Liver (tissue), 9 donors: ENCODE data around the gene SPN. TPM values are rescaled to one million over a fixed set of nuclear protein-coding genes. Genes with fewer than 3 reads are reported as not detected.

Source experiments
- DNase-seq: peaks from one replicate; pipeline ENCODE4 v3.0.0-alpha.2; 2017; ENCODE audit warnings: low spot score
- H3K27ac ChIP-seq, 2 donors: one replicate each; pipeline ENCODE4 v1.7.0; 2013; ENCODE audit warnings: inconsistent platforms in 2 of 2, low read length in 2 of 2, control low read depth in 1 of 2, low read depth in 1 of 2, mild to moderate bottlenecking in 1 of 2
- H3K27me3 ChIP-seq, 4 donors: one replicate each; pipeline versions ENCODE4 v1.6.1 to v1.7.0; 2013; ENCODE audit warnings: low read length in 3 of 4, inconsistent platforms in 1 of 4, mild to moderate bottlenecking in 1 of 4, moderate library complexity in 1 of 4; ENCODE audit not compliant: control insufficient read depth in 4 of 4, insufficient read depth in 4 of 4
- H3K36me3 ChIP-seq, 4 donors: one replicate each; pipeline versions ENCODE4 v1.6.1 to v1.7.0; 2013; ENCODE audit warnings: low read length in 3 of 4, mild to moderate bottlenecking in 3 of 4, low read depth in 1 of 4, moderate library complexity in 1 of 4; ENCODE audit not compliant: control insufficient read depth in 4 of 4, insufficient read depth in 3 of 4
- H3K4me1 ChIP-seq, 4 donors: one replicate each; pipeline versions ENCODE4 v1.6.1 to v1.7.0; 2013; ENCODE audit warnings: low read length in 3 of 4, mild to moderate bottlenecking in 3 of 4, moderate library complexity in 1 of 4; ENCODE audit not compliant: control insufficient read depth in 4 of 4, insufficient read depth in 4 of 4
- H3K4me3 ChIP-seq, 3 donors: one replicate each; pipeline versions ENCODE4 v1.6.1 to v1.7.0; 2013; ENCODE audit warnings: low read length in 3 of 3, control low read depth in 1 of 3, low read depth in 1 of 3, mild to moderate bottlenecking in 1 of 3
- H3K9ac ChIP-seq, 2 donors: one replicate each; pipeline ENCODE4 v1.7.0; 2013; ENCODE audit warnings: low read length in 2 of 2, mild to moderate bottlenecking in 2 of 2, moderate library complexity in 2 of 2, control low read depth in 1 of 2, low read depth in 1 of 2
- H3K9me3 ChIP-seq, 4 donors: one replicate each; pipeline versions ENCODE4 v1.6.1 to v1.7.0; 2013; ENCODE audit warnings: low read length in 3 of 4; ENCODE audit not compliant: control insufficient read depth in 4 of 4
- EGR1 ChIP-seq, 2 donors: IDR thresholded peaks; 2 replicates each; pipeline ENCODE4 v1.6.1; 2016 to 2018; ENCODE audit warnings: antibody characterized with exemption in 2 of 2, low read depth in 2 of 2
- FOXA1 ChIP-seq: IDR thresholded peaks from 2 replicates; pipeline ENCODE4 v1.6.1; 2016; ENCODE audit warnings: antibody characterized with exemption
- FOXA2 ChIP-seq: IDR thresholded peaks from 2 replicates; pipeline ENCODE4 v1.6.1; 2016; ENCODE audit warnings: antibody characterized with exemption
- GABPA ChIP-seq, 2 donors: IDR thresholded peaks in 1 of 2; conservative IDR thresholded peaks in 1 of 2; 2 replicates each; pipeline ENCODE4 v1.6.1; 2016; ENCODE audit warnings: antibody characterized with exemption in 2 of 2, mild to moderate bottlenecking in 1 of 2, moderate library complexity in 1 of 2
- HNF4A ChIP-seq, 2 donors: conservative IDR thresholded peaks; 2 replicates each; pipeline ENCODE4 v1.6.1; 2016; ENCODE audit warnings: antibody characterized with exemption in 2 of 2, mild to moderate bottlenecking in 2 of 2
- HNF4G ChIP-seq: IDR thresholded peaks from 2 replicates; pipeline ENCODE4 v1.6.1; 2016; ENCODE audit warnings: antibody characterized with exemption
- NR2F2 ChIP-seq: IDR thresholded peaks from 2 replicates; pipeline ENCODE4 v1.6.1; 2016; ENCODE audit warnings: antibody characterized with exemption
- RAD21 ChIP-seq, 2 donors: IDR thresholded peaks; 2 replicates each; pipeline ENCODE4 v1.6.1; 2016; ENCODE audit warnings: antibody characterized with exemption in 2 of 2, mild to moderate bottlenecking in 2 of 2
- RXRA ChIP-seq, 2 donors: IDR thresholded peaks; 2 replicates each; pipeline ENCODE4 v1.6.1; 2017 to 2018; ENCODE audit warnings: antibody characterized with exemption in 2 of 2, mild to moderate bottlenecking in 1 of 2
- SP1 ChIP-seq: IDR thresholded peaks from 2 replicates; pipeline ENCODE4 v1.6.1; 2018; ENCODE audit warnings: antibody characterized with exemption, mild to moderate bottlenecking
- TAF1 ChIP-seq: conservative IDR thresholded peaks from 2 replicates; pipeline ENCODE4 v1.6.1; 2016; ENCODE audit warnings: antibody characterized with exemption, mild to moderate bottlenecking
- YY1 ChIP-seq: IDR thresholded peaks from 2 replicates; pipeline ENCODE4 v1.6.1; 2016; ENCODE audit warnings: antibody characterized with exemption, mild to moderate bottlenecking
- WGBS: extraction: QIAGEN DNeasy Blood & Tissue Kit; methylation state at CpG from one replicate; pipeline ENCODE4 v1.1.7; 2013; 5-methylcytosine and 5-hydroxymethylcytosine counted together
- polyA plus RNA-seq, 2 donors: library from polyadenylated mRNA; stranded (reverse) in 1 of 2; unstranded in 1 of 2; fragments of 200-250 nt in 1 of 2; fragments of >200 nt in 1 of 2; fragmentation: Nextera tagmentation in 1 of 2; extraction: Ambion mirVana in 1 of 2; gene quantifications; one replicate each; pipeline versions ENCODE4 v1.2.1 to v1.2.3, GENCODE V29; 2013 to 2015
- total RNA-seq, 2 donors: library from RNA; depleted of rRNA; stranded (reverse); fragments of >200 nt; gene quantifications; one replicate each; pipeline ENCODE4 v1.2.3, GENCODE V29; 2014
- TF ChIP-seq, protein P1 (sequence below): fragments of 150-350 bp; IDR thresholded peaks from 2 replicates; pipeline ENCODE4 v1.5.1; 2017; ENCODE audit warnings: improper control_type of control experiment, low read depth, low read length; ENCODE audit not compliant: missing input control
- TF ChIP-seq, protein P2 (sequence below): IDR thresholded peaks from 2 replicates; pipeline ENCODE4 v1.6.1; 2016; ENCODE audit warnings: antibody characterized with exemption
- TF ChIP-seq, protein P3 (sequence below): IDR thresholded peaks from 2 replicates; pipeline ENCODE4 v1.6.1; 2016; ENCODE audit warnings: antibody characterized with exemption
- TF ChIP-seq, protein P4 (sequence below): IDR thresholded peaks from 2 replicates; pipeline ENCODE4 v1.6.1; 2016; ENCODE audit warnings: antibody characterized with exemption
- donor health status: healthy.
- donor health status: healthy.
- donor health status: healthy.
- donor health status: healthy.
- donor health status: healthy.

Gene SPN
- total and polyA plus RNA-seq, 4 donors: 0.85 to 31.2 (median 0.91) TPM

DNA sequence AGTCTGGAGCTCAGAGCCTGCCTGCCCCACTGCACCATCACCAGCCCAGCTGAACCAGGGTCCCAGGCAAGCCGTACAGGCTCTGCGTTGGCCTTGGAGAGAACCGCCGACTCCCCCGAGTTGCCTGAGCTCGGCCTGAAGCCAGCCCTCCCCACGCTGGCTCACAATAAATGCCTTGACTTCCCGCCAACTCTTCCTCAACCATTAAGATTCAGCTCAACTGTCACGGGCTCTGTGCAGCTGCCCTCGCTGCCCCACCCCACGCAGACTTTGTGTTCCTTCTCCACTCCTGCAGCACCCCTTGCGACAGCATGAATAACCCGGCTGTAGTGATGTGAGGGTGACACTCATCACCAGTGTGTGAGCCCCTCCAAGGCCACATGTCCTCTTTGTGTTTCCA lies 11.1 kb downstream of the SPN start:
- no peak for DNase-seq
- H3K9ac ChIP-seq: no peak overlapping the region
- TF ChIP-seq TAF1 (no peak), HNF4G (no peak)
- H3K27ac ChIP-seq: no peak overlapping the region
- peaks cover 0 to 7% (median 5%) of the 10 kb centered on the region in 4 donors for H3K4me1 ChIP-seq
- no peak overlapping the region for H3K4me3 ChIP-seq
- H3K36me3 ChIP-seq: no peaks in the 10 kb centered on the region
- no peaks in the 10 kb centered on the region for H3K9me3 ChIP-seq
- no peaks in the 10 kb centered on the region for H3K27me3 ChIP-seq
- 76% methylated on average over 13 of the region's 13 CpGs for WGBS

- no peak for DNase-seq
- peaks cover 3 to 14% (median 8%) of the 10 kb centered on the region in 4 donors for H3K4me1 ChIP-seq
- no peaks in the 10 kb centered on the region for H3K36me3 ChIP-seq
- H3K9ac ChIP-seq: no peak overlapping the region
- peak in 1 of 2 donors; percentile 23 for TF ChIP-seq RAD21 (IDR thresholded peaks at IDR 0.05)
- TF ChIP-seq NR2F2: no peak
- TF ChIP-seq, protein P1, sequence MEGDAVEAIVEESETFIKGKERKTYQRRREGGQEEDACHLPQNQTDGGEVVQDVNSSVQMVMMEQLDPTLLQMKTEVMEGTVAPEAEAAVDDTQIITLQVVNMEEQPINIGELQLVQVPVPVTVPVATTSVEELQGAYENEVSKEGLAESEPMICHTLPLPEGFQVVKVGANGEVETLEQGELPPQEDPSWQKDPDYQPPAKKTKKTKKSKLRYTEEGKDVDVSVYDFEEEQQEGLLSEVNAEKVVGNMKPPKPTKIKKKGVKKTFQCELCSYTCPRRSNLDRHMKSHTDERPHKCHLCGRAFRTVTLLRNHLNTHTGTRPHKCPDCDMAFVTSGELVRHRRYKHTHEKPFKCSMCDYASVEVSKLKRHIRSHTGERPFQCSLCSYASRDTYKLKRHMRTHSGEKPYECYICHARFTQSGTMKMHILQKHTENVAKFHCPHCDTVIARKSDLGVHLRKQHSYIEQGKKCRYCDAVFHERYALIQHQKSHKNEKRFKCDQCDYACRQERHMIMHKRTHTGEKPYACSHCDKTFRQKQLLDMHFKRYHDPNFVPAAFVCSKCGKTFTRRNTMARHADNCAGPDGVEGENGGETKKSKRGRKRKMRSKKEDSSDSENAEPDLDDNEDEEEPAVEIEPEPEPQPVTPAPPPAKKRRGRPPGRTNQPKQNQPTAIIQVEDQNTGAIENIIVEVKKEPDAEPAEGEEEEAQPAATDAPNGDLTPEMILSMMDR: no peak
- TF ChIP-seq YY1: no peak
- TF ChIP-seq, protein P2, sequence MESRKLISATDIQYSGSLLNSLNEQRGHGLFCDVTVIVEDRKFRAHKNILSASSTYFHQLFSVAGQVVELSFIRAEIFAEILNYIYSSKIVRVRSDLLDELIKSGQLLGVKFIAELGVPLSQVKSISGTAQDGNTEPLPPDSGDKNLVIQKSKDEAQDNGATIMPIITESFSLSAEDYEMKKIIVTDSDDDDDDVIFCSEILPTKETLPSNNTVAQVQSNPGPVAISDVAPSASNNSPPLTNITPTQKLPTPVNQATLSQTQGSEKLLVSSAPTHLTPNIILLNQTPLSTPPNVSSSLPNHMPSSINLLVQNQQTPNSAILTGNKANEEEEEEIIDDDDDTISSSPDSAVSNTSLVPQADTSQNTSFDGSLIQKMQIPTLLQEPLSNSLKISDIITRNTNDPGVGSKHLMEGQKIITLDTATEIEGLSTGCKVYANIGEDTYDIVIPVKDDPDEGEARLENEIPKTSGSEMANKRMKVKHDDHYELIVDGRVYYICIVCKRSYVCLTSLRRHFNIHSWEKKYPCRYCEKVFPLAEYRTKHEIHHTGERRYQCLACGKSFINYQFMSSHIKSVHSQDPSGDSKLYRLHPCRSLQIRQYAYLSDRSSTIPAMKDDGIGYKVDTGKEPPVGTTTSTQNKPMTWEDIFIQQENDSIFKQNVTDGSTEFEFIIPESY: no peak
- no peak for TF ChIP-seq FOXA1
- no peak for TF ChIP-seq RXRA (IDR thresholded peaks at IDR 0.05)
- H3K27me3 ChIP-seq: no peaks in the 10 kb centered on the region
- H3K4me3 ChIP-seq: no peak overlapping the region
- H3K27ac ChIP-seq: no peak overlapping the region
- 54% methylated on average over 3 of the region's 3 CpGs for WGBS
- H3K9me3 ChIP-seq: no peaks in the 10 kb centered on the region
These were observed 13.0 kb downstream of the SPN start for GRCh38 chr16:29675811-29676643.

DNA sequence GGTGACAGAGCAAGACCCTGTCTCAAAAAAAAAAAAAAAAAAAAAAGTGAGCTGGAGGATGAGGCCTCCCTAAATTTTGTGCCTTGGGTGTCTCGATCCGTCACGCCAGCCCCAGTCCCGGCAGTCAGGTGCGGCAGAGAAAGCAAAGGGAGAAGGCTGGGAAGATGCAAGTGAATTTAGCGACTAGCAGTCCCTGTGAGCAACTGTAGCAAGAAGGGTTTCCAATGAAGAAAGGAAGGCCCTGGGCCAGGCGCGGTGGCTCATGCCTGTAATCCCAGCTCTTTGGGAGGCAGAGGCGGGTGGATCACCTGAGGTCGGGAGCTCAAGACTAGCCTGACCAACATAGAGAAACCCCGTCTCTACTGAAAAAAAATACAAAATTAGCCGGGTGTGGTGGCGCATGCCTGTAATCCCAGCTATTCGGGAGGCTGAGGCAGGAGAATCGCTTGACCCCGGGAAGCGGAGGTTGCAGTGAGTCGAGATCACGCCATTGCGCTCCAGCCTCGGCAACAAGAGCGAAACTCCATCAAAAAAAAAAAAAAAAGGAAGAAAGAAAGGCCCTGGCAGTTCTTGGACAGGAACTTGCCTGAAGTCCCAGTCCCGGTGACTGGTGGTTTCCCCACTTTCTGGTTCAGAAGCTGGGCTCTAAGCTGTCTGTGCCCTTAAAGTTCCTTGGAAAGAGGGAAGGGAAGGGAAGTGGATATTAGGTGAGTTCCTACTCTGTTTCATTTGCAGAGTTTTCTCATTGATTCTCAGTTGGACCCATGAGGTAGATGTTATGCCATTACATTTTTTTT lies 14.1 kb downstream of the SPN start:
- Histone ChIP-seq H3K9ac (no peak overlapping the region), H3K27ac (no peak overlapping the region), H3K9me3 (no peaks in the 10 kb centered on the region), H3K4me1 (peaks cover 3 to 16% (median 8%) of the 10 kb centered on the region in 4 donors), H3K27me3 (no peaks in the 10 kb centered on the region), H3K36me3 (no peaks in the 10 kb centered on the region), H3K4me3 (no peak overlapping the region)
- WGBS: 94% methylated on average over 23 of the region's 23 CpGs
- no peak for DNase-seq
- TF ChIP-seq YY1 (no peak), SP1 (no peak), GABPA (IDR thresholded peaks at IDR 0.05 in 1 of 2, conservative IDR thresholded peaks at IDR 0.05 in 1 of 2) (no peak), HNF4G (no peak), NR2F2 (no peak), HNF4A (conservative IDR thresholded peaks at IDR 0.05) (no peak), TAF1 (no peak), EGR1 (IDR thresholded peaks at IDR 0.05; ENCODE audit: low read depth in 2 of 2) (no peak), FOXA2 (no peak), FOXA1 (no peak), RAD21 (IDR thresholded peaks at IDR 0.05) (no peak)
- TF ChIP-seq, protein P2: no peak
- TF ChIP-seq, protein P3, sequence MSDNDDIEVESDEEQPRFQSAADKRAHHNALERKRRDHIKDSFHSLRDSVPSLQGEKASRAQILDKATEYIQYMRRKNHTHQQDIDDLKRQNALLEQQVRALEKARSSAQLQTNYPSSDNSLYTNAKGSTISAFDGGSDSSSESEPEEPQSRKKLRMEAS: no peak
- TF ChIP-seq, protein P4, sequence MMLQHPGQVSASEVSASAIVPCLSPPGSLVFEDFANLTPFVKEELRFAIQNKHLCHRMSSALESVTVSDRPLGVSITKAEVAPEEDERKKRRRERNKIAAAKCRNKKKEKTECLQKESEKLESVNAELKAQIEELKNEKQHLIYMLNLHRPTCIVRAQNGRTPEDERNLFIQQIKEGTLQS: no peak
- TF ChIP-seq, protein P1: no peak
